GM18870 (cell line): ENCODE measurements around the gene HTR4.
"Not testable (repeated sequence)": the region's sequence is repeated elsewhere in the genome, so short reads cannot be mapped to it uniquely, and the experiment has no call there.

Experiments used
- ATAC-seq: cut with Tn5 transposase; IDR thresholded peaks from one replicate; pipeline ENCODE4 v1.9.1; 2021; ENCODE audit warnings: moderate library complexity; ENCODE audit not compliant: unreplicated experiment

HTR4 gene

DNA sequence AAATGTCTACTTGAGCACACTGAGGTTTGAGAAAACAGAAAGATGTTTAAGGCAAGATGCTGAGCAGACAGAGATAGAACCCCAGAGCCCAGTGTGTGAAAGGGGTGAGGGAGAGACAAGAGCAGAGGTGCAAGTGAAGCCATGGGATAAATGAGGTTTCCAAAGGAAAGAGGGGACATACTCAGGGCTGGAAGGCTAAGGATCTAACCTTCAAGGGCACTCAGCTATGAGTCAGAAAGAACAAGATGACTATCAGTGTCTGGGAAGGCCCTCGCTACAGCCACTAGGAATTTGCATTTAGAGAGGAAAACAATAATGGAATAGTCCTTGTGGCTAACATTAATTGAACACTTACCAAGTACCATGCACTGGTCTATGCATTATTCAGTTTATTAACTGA is 113.7 kb downstream of the HTR4 start:
- ATAC-seq = no peak

DNA sequence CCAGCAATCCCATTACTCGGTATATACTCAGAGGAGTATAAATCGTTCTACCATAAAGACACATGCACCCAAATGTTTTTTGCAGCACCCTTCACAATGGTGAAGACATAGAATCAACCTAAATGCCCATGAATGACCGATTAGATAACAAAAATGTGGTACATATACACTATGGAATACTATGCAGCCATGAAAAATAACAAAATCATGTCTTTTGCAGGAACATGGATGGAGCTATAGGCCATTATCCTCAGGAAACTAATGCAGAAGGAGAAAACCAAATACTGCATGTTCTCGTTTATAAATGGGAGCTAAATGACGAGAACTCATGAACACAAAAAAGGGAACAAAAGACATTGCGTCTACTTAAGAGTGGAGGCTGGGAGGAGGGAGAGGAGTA is 114.5 kb downstream of the HTR4 start:
- no peak for ATAC-seq

DNA sequence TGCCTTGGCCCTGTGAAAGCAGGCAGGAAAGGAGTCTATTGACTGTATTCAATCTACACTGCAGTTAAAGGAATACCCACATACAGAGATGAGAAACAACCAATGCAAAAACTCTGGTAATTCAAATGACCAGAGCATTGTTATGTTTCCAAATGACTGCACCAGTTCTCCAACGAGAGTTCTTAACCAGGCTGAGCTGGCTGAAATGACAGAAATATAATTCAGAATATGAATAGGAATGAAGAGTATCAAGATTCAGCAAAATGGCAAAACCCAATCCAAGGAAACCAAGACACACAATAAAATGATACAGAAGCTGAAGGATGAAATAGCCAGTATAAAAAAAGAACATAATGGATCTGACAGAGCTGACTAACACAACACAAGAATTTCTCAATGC is 119.1 kb downstream of the HTR4 start:
- ATAC-seq = no peak

DNA sequence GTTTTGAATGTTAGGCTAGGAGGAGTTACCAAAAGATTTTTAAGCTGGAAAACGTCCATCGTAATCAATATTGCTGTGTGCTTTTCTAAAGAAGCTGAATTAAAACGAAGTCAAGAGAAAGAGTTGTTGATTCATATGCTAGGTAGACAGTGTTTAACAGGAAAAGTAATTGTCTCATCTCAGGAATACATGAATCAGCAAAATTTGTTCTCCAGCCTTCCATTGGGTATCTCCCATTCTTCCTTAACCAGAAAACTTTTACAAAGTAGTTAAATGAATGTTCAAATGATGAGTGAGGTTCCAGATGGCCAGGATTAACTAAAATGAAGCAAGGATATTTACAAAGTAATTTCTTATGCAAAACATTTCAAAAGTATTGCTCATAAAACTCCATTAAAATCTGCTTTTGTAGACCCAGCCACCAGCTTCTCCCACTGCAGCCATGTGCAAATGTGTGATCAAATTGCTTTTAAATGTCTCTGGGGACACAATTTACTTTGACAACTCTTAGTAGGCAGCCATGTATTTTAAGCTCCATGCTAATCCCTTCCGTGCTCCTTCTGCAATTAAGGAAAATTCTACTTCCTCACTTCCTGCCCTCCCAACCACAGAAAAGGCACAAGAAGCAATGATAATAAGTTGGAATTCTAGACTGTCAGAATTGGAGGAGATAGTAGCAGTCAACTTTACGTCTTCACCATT is 121.2 kb downstream of the HTR4 start:
- ATAC-seq = no peak

DNA sequence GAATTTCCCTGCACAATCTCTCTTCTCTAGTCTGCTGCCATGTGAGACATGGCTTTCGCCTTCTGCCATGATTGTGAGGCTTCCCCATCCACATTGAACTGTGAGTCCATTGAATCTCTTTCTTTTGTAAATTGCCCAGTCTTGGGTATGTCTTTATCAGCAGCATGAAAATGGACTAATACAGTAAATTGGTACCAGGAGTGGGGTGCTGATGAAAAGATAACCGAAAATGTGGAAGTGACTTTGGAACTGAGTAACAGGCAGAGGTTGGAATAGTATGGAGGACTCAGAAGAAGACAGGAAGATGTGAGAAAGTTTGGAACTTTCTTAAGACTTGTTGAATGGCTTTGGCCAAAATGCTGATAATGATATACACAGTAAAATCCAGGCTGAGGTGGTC is 124.9 kb downstream of the HTR4 start:
- not testable (repeated sequence) for ATAC-seq

DNA sequence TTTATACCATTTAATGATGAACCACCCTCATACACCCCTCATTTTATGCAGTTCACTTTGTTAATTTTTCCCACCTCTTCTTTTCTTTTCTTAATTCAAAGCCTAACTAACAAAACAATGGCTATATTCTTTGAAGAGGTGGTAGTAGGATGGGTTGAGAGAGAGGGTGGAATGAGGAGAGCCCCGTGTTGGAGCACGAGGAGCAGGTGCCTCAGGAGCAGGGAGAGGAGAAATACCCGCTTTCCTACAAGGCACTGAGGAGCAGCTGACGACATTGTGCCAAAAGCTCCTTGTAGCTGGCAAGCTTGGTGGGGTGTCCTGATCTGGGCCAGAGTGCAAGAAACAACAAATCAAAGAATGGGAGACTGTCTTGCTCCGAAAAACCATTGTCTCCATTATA is 129.6 kb downstream of the HTR4 start:
- no peak for ATAC-seq

DNA sequence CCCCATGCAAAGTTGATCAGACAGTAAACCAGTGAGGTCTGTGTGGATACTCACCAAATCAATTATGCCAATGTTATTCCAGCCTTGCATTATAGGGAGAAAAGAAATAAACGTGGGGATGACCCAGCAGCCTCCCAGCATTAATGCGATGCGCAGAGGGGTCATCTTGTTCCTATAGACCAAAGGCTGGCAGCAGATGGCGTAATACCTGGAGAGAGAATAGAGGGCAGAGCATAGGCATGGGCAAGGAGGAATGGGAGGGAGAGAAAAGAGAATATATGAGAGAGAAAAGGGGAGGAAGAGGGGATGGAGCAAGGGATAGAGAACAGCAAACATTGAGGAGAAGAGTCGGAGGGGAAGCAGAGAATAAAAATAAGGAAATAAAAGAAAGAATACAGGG is 131.2 kb downstream of the HTR4 start:
- no peak for ATAC-seq

DNA sequence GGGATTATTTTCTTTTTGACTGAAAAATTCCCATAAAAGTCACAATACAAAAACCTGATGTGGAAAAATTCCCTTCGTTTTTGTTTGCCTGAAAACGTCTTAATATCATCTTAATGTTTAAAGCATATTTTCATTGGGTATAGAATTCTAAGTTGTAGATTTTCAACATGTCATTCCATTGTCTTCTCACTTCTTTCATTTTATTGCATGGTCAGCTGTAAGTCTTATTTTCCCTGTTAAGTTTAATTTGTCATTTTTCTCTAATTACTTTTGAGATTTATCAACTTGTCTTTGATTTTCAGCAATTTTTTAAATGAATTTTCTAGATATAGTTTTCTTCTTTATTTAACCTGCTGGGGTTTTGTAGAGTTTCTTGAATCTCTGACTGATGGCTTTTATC is 138.9 kb downstream of the HTR4 start:
- no peak for ATAC-seq

DNA sequence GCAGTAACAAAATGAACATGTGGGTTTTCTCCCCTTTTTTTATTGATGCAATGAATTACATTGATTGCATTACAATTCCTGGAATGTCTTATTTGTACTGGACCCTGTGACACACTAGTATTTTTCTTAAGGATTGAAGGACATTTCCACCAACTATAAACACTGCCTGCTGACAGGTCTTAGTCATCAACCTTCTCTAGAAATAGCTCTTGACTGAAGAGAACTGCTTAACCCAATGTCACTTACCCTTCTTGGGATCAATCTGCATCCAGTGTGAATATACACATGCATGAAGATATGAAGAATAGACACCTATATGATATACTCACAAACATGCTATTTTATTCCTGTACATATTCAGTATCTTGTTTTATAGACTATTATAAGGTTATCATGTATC is 140.0 kb downstream of the HTR4 start:
- ATAC-seq = no peak

DNA sequence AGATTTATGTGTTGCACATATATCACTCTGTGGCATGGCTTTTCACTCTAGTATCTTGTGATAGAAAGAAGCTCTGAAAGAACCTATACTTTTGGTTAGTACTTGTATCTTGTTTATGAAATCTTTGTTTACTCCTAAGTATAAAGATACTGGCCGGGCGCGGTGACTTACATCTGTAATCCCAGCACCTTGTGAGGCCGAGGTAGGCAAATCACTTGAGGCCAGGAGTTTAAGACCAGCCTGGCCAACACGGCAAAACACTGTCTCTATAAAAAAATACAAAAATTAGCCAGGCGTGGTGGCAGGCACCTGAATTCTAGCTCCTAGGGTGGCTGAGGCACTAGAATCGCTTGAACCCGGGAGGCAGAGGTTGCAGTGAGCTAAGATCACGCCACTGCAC is 141.8 kb downstream of the HTR4 start:
- ATAC-seq = no peak

DNA sequence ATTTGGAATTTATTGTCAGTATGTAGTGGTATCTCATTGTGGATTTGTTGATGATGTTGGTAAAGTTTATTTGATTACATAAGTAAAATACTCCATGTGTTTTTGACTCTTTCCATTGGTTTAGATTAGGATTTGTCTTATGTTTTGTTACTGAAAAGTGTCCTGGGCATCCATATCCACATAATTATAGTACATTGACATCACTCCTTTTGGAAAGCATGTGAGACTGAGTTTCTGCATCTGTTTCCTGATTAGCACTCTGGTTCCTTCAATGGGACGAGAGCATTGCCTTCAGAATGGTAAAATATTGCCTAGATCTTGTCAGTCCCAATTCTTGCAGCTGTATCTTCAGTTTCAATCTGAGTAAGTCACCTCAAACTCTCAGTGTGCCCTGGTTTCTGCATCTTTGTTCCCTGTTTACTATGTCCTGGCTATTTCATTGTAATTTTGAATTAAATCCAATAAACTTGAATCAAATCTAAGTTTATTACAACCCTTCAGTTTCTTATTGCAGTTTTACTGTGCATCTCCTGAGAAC is 142.4 kb downstream of the HTR4 start:
- ATAC-seq = peak; percentile 95

DNA sequence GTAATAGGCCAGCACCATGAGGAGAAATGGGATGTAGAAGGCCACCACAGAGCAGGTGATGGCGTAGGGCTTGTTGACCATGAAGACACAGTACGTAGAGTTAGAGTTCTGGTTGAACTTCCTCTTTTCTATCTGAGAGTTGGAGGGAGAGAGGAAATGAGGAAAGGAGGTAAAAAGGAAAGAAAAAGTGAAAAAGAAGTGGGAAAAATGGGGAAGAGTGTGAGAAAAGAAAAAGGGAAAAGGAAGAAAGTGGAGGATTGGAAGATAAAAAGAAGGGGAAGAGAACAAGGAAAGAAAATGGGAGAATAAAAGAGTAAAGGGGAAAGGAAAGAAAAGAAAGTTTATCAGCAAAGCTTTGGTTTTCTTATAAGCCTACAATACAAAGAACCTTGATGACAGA is 144.4 kb downstream of the HTR4 start:
- ATAC-seq = no peak

DNA sequence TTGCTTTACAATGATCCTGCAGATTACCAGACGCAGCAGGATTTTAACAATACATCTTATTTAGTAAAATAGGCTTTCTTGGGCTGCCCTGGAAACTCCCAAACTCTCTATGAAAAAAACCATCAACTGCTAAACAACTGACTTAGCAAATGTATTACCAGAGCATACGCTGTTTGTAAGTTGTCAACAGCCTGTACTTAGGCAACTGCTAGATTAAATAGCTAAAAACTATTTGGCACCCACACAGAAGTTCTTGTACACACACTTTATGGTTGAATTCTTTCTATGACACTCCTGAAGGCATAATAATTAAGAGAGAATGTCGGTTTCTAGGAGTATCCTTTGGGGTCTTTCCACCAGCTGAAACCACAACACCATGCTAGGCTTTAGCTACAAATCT is 146.7 kb downstream of the HTR4 start:
- no peak for ATAC-seq

DNA sequence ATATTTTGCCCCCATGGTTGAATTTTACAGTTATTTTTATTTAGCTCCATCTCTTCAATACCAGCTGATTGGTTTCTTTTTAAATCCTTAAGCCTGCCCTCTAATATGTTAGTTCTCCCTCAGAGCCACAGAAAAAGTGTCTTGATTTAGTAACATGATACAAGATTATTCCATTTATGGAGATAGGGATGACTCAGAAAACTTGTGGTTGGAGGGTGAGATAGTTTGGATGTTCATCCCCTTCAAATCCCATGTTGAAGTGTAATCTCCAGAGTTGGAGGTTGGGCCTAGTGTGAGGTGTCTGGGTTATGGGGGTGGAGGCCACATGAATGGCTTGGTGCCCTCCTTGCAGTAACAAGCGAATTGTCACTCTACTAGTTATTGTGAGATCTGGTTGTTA is 154.9 kb downstream of the HTR4 start:
- no peak for ATAC-seq

DNA sequence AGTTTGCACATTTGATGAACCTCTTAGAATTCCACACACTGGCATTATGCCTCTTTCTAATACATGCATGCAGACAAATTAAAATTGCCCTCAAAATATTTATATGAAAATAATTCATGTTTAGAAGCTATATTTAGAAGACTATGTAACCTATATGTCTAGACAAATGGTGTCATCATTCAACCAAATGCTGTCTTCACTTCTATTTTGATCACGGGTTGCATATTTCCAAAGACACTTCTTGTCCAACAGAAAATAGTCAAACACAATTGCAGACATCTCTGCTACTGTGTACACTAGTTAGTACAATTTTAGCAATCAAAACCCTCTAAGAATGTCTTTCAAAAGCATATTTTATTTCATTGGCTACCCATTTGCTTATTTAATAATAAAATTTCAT is 156.6 kb downstream of the HTR4 start:
- ATAC-seq = no peak

DNA sequence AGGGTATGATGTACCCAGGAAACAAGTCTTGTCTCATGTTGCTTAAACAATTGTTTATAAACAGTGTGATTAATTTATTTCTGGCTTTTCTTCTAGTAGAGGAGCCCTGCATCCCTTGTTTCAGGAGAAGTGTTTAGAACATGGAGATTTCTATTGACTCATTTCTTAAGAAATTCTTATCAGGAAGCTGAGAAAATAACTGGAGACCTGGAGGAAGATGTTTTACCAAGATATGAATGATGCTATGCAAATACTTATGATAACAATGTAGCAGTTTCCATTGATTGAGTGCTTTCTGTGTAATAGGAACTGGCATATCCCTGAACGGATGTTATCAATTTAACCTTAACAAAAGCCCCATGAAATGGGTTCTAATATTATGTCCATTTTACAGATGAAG is 162.0 kb downstream of the HTR4 start:
- no peak for ATAC-seq

DNA sequence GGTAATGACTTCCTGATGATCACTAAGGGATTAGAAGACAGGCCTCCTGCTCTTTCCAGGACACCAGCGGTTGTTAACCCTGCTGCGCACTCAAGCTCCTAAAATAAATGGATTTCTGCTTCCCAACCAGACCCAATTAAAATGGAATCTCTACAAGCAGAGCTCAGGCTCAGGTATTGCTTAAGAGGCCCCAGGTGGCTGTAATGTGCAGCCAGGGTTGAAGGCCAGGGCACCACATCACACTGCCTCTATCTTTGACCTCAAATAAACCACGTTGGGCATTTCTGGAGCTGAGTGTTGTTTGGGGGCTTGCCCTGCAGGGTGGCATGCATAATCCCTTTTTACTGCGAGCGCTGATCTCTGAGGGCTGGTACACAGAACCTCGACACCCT is 162.5 kb downstream of the HTR4 start:
- ATAC-seq = no peak

DNA sequence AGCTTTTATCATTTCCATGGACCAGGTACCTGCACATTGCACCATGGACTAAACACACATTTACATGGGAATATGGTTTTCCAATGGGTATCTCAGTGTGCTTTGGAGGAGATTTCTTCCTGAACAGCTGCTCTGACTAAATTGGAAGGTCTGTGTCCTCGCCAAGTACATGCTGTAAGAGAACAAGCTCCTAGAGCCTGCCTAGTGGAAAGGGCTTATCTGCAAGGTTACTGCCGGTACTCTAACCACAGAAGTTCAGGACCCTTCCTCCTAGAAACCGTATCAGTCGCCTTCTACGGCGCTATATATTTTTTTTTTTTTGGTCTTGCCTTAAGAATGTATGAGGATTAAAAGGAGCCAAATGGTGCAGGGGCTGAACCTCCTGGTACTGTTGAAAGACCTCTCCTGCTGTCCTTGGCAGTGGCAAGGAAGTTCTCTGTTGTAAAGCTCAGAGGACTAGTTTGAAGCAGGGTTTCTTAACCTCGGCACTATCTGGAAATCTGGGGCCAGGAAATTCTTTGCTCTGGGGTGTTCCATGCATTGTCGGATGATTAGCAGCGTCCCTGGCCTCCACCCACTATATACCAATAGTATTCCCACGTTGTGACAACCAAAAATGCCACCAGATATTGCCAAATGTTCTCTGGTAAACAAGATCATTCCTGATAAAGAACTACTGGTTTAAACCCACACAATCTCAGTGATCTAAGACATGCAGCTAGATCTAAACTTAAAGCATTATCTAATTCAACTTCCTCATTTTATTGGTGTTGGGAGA is 163.1 kb downstream of the HTR4 start:
- ATAC-seq = no peak

DNA sequence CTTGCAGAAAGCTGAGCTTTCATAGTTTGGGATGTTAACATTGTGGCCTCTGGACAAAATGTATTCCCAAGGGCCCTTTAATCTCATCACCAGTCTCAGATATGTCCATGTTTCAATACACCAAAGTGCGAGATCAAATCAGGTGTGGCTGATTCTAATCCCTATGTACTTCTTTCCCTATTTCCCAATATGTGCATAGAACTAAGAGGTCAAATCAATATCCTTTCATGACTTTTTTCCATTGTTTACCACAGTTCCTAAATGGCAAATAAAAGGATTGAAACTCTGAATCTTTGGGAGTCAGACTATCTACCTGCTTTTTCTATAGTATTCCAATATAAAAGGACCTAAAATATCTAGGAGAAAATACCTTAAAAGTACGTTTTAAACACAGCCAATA is 165.6 kb downstream of the HTR4 start:
- ATAC-seq = no peak

DNA sequence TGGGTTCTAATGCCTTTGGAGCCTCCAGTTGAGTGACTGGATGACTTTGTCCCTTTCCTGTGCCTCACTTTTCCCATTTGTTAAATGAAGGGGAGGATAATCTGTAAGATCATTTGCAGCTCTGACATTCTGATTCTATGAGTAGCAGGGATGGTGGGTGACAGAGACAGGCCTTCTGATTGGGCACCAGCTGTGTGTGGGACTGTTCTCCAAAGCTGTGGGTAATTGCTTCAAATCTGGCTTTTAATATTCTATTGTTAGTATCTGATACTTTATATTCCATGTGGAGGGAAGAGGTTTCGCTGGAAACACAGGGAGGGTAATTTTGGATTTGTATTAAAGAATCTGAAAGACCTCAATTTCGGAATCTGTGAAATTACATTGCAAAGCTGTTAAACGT is 167.9 kb downstream of the HTR4 start:
- ATAC-seq = no peak

DNA sequence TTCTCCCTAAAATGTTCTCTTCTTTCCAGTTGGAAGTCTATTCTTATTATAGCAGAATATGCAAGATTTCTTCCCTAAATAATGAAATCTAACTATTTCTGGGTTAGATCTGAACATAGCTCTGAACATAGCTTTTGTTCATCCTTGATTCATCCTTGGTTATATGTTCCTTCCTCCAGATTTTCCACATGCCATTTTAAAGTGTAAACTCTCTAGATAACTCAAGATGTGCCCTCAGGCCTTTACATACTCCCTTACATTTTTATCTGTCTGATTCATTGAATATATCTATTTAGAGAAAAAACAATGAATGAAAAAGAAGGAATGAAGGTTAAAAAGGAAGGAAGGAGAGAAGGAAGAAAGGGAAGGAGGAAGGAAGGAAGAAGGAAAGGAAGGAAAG is 169.7 kb downstream of the HTR4 start:
- ATAC-seq = no peak

DNA sequence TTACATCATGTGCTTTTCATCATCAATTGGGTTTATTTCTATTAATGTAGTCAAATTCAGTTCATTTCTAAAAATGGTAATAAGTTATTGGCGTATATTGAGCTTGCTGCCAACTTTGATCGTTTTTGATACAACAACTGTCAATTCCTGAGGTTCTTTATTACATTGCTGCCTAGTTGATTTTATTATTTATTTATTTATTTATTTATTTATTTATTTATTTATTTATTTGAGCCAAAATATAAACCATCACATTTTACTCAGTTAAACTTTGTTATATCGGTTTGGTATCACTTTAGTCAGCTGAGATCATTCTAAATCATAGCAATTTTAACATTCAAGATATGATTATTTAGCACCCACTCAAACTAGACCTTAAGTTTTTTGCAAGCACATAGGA is 170.6 kb downstream of the HTR4 start:
- no peak for ATAC-seq
